B cell (primary cell): ENCODE results near the gene CACNA2D1. TPM values are rescaled to one million over a fixed set of nuclear protein-coding genes. Genes with fewer than 3 reads are reported as not detected.

Experiments
- ATAC-seq: fragments of 200-7000 bp; cut with Tn5 transposase; one replicate; pipeline ENCODE4 v1.10.0; 2021; ENCODE audit warnings: low read depth, mild to moderate bottlenecking, moderate number of reproducible peaks, moderate library complexity
- CTCF ChIA-PET: fragments of 350-600 bp; sonication (Branson Sonifier 250); formaldehyde crosslinking; loops from one replicate; lab custom pipeline; 2021; ENCODE audit warnings: antibody characterized with exemption, inconsistent platforms; lab: Charles Lee
- POLR2A ChIA-PET: fragments of 350-600 bp; sonication (Branson Sonifier 250); formaldehyde crosslinking; loops from one replicate; lab custom pipeline; 2021; ENCODE audit warnings: antibody characterized with exemption; lab: Charles Lee
- DNase-seq: peaks from one replicate; pipeline ENCODE4 v3.0.0; 2013
- H2AFZ ChIP-seq: 2 replicates; pipeline ENCODE4 v1.6.1; 2012; ENCODE audit warnings: mild to moderate bottlenecking, low read depth, low read length; ENCODE audit not compliant: insufficient read depth, poor library complexity, severe bottlenecking
- H3K27ac ChIP-seq, 2 donors: 1 replicate in 1 of 2; 2 replicates in 1 of 2; pipeline ENCODE4 v1.5.1; 2012 to 2013; ENCODE audit warnings: low read length in 2 of 2, mild to moderate bottlenecking in 2 of 2, moderate library complexity in 1 of 2
- H3K27me3 ChIP-seq, 4 experiments: fragments of 200-600 bp in 1 of 4; sonication (generic) in 1 of 4; replicated peaks in 1 of 4; 1 replicate in 2 of 4; 2 replicates in 2 of 4; pipeline versions ENCODE4 v1.6.1 to v1.7.0; 2013 to 2016; ENCODE audit warnings: low read length in 3 of 4, mild to moderate bottlenecking in 2 of 4, mixed read lengths in 1 of 4, moderate library complexity in 1 of 4; ENCODE audit not compliant: insufficient read depth in 4 of 4, control insufficient read depth in 3 of 4; ENCODE audit errors: control extremely low read depth in 1 of 4
- H3K36me3 ChIP-seq, 2 experiments: replicated peaks in 1 of 2; 1 replicate in 1 of 2; 2 replicates in 1 of 2; pipeline versions ENCODE4 v1.6.1 to v1.7.1; 2013; ENCODE audit warnings: low read length in 1 of 2; ENCODE audit not compliant: insufficient read depth in 2 of 2, control insufficient read depth in 1 of 2; ENCODE audit errors: control extremely low read depth in 1 of 2, extremely low read depth in 1 of 2
- H3K4me1 ChIP-seq, 2 donors: fragments of 200-600 bp in 1 of 2; sonication (generic) in 1 of 2; 1 replicate in 1 of 2; 2 replicates in 1 of 2; pipeline versions ENCODE4 v1.5.1 to v1.6.1; 2013 to 2017; ENCODE audit warnings: low read length in 2 of 2; ENCODE audit not compliant: control insufficient read depth in 2 of 2, insufficient read depth in 2 of 2
- H3K4me2 ChIP-seq: replicated peaks from 2 replicates; pipeline ENCODE3; 2012; ENCODE audit warnings: mild to moderate bottlenecking, low read depth, low read length; ENCODE audit not compliant: poor library complexity, severe bottlenecking
- H3K4me3 ChIP-seq, 5 experiments: fragments of 200-600 bp in 1 of 5; sonication (generic) in 1 of 5; 1 replicate in 3 of 5; 2 replicates in 2 of 5; pipeline versions ENCODE4 v1.5.1 to v1.7.0; 2011 to 2016; ENCODE audit warnings: low read length in 4 of 5, mild to moderate bottlenecking in 4 of 5, low read depth in 2 of 5, control low read depth in 1 of 5, moderate library complexity in 1 of 5; ENCODE audit not compliant: insufficient read depth in 1 of 5; ENCODE audit errors: control extremely low read depth in 1 of 5, extremely low read depth in 1 of 5
- H3K79me2 ChIP-seq: fragments of 200-600 bp; sonication (generic); one replicate; pipeline ENCODE4 v1.6.0; 2016; ENCODE audit warnings: low read length; ENCODE audit not compliant: control insufficient read depth, insufficient read depth
- H3K9ac ChIP-seq: fragments of 200-600 bp; sonication (generic); 2 replicates; pipeline ENCODE4 v1.6.1; 2017; ENCODE audit warnings: mild to moderate bottlenecking, low read length, moderate library complexity
- H3K9me3 ChIP-seq, 3 donors: one replicate each; pipeline versions ENCODE4 v1.6.1 to v1.7.1; 2013; ENCODE audit warnings: low read length in 2 of 3; ENCODE audit not compliant: control insufficient read depth in 2 of 3, insufficient read depth in 1 of 3; ENCODE audit errors: control extremely low read depth in 1 of 3
- H4K20me1 ChIP-seq: 2 replicates; pipeline ENCODE4 v1.6.0; 2012; ENCODE audit warnings: mild to moderate bottlenecking, low read length; ENCODE audit not compliant: insufficient read depth, control insufficient read depth, poor library complexity, severe bottlenecking
- H3K27ac Mint-ChIP-seq: one replicate; pipeline ENCODE4 v1.8.0; 2021; ENCODE audit warnings: mixed read lengths
- H3K27me3 Mint-ChIP-seq: one replicate; pipeline ENCODE4 v1.8.0; 2021; ENCODE audit warnings: mixed read lengths
- H3K4me1 Mint-ChIP-seq: one replicate; pipeline ENCODE4 v1.8.0; 2021; ENCODE audit warnings: mixed read lengths
- H3K4me3 Mint-ChIP-seq: one replicate; pipeline ENCODE4 v1.8.0; 2021; ENCODE audit warnings: mixed read lengths
- H3K9me3 Mint-ChIP-seq: one replicate; pipeline ENCODE4 v1.8.0; 2022; ENCODE audit warnings: mixed read lengths; ENCODE audit not compliant: insufficient read depth
- CTCF ChIP-seq: fragments of 200-600 bp; IDR thresholded peaks from one replicate; pipeline ENCODE4 v1.8.0; 2022; ENCODE audit warnings: antibody characterized with exemption, mild to moderate bottlenecking
- EZH2 ChIP-seq: IDR thresholded peaks from 2 replicates; pipeline ENCODE4 v1.6.1; 2012; ENCODE audit warnings: borderline replicate concordance, low read depth, mild to moderate bottlenecking, moderate library complexity, low read length; ENCODE audit not compliant: insufficient read depth, poor library complexity, severe bottlenecking
- WGBS: methylation state at CpG from one replicate; pipeline ENCODE4 v1.1.5; 2013; ENCODE audit warnings: missing lambda C conversion rate; ENCODE audit not compliant: insufficient coverage; 5-methylcytosine and 5-hydroxymethylcytosine counted together
- intact Hi-C: fragments of 100-400 bp; cut with micrococcal nuclease; formaldehyde crosslinking; loops from one replicate; pipeline ENCODE4 v1.10.0; 2022
- polyA plus RNA-seq: library from polyadenylated mRNA; depleted of rRNA; stranded (reverse); fragments of >200 nt; gene quantifications from 2 replicates; pipeline ENCODE4 v1.2.3, GENCODE V29; 2012
- total RNA-seq, 2 donors: library from RNA; stranded (reverse); fragments of 120-200 nt in 1 of 2; gene quantifications; 1 replicate in 1 of 2; 2 replicates in 1 of 2; pipeline versions ENCODE4 v1.2.3 to v1.2.4, GENCODE V29; 2013 to 2022

Gene CACNA2D1
- total and polyA plus RNA-seq, 2 donors (not counting 1 experiment from before 2014, with no cell fraction given) = not detected

- Histone ChIP-seq H3K79me2 (no peaks in the 10 kb centered on the region), H3K27ac (no peak overlapping the region), H3K36me3 (no peaks in the 10 kb centered on the region), H4K20me1 (no peaks in the 10 kb centered on the region), H3K9me3 (peaks cover 0 to under 1% (median 0%) of the 10 kb centered on the region in 3 donors), H3K4me2 (no peak overlapping the region), H3K4me3 (no peak overlapping the region), H3K9ac (no peak overlapping the region), H3K4me1 (no peaks in the 10 kb centered on the region), H3K27me3 (no peaks in the 10 kb centered on the region), H2AFZ (no peak overlapping the region)
- Mint-ChIP-seq H3K9me3 (peaks cover 4% of the 10 kb centered on the region), H3K27me3 (no peaks in the 10 kb centered on the region), H3K4me1 (no peaks in the 10 kb centered on the region), H3K4me3 (no peak overlapping the region), H3K27ac (no peak overlapping the region)
- CTCF ChIA-PET = no interaction called here
- no peak for DNase-seq
- intact Hi-C loops = no loop called here
- TF ChIP-seq EZH2 (no peak), CTCF (no peak)
- ATAC-seq = no peak
- WGBS = no CpG with 5 or more reads among the region's 1 CpG
- POLR2A ChIA-PET = no interaction called here
Observed at GRCh38 chr7:82405301-82405700, 38.3 kb downstream of the CACNA2D1 start.

DNA sequence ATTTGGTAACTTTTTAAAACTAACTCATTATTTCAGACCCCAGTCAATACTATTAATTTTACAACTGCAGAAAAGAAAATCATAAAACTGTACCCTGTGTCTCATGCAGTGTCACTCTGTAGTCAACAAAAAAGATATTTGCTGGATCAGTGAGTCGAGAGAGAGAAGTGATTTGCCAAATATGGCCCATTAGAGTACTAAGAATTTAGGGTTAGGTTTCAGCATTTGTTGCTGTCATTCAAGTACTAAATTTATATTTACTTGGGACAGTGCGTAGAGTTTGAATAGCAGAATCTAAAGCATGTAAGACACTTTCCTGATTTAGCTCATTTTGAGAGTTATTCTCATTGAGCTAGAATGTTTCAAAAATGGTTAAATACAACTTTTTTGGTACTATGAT lies 38.9 kb downstream of the CACNA2D1 start:
- TF ChIP-seq CTCF = no peak
- ChIA-PET CTCF (no interaction called here), POLR2A (no interaction called here)
- Mint-ChIP-seq H3K4me1 (no peaks in the 10 kb centered on the region), H3K4me3 (no peak overlapping the region), H3K9me3 (peaks cover 4% of the 10 kb centered on the region), H3K27me3 (no peaks in the 10 kb centered on the region), H3K27ac (no peak overlapping the region)
- H3K36me3 ChIP-seq = no peaks in the 10 kb centered on the region
- H3K79me2 ChIP-seq = no peaks in the 10 kb centered on the region
- H3K27me3 ChIP-seq = no peaks in the 10 kb centered on the region
- intact Hi-C loops = no loop called here
- no peak overlapping the region for H2AFZ ChIP-seq
- H3K9ac ChIP-seq = no peak overlapping the region
- no peak overlapping the region for H3K4me3 ChIP-seq
- no peaks in the 10 kb centered on the region for H4K20me1 ChIP-seq
- no peak for ATAC-seq
- no peak overlapping the region for H3K27ac ChIP-seq
- H3K9me3 ChIP-seq = no peaks in the 10 kb centered on the region
- H3K4me2 ChIP-seq = no peak overlapping the region
- DNase-seq = no peak
- no CpG with 5 or more reads among the region's 2 CpGs for whole genome bisulfite sequencing
- H3K4me1 ChIP-seq = no peaks in the 10 kb centered on the region
